CD4-positive, CD25-positive, alpha-beta regulatory T cell (primary cell): ENCODE data around the gene KCNMB3. TPM values are rescaled to one million over a fixed set of nuclear protein-coding genes. Genes with fewer than 3 reads are reported as not detected.
"Not testable (repeated sequence)": the region's sequence is repeated elsewhere in the genome, so short reads cannot be mapped to it uniquely, and the experiment has no call there.

Experiments
- ATAC-seq, 2 donors: fragments of 150-1000 bp; cut with Tn5 transposase; one replicate each; pipeline ENCODE4 v1.10.0; 2021; ENCODE audit warnings: low read depth in 2 of 2, moderate number of reproducible peaks in 2 of 2, moderate library complexity in 1 of 2
- DNase-seq, 3 donors: peaks; one replicate each; pipeline versions ENCODE4 v3.0.0 to v3.0.0-alpha.2; 2012 to 2022; ENCODE audit warnings: mixed read lengths in 1 of 3
- H3K27ac ChIP-seq: one replicate; pipeline ENCODE4 v1.7.0; 2013; ENCODE audit warnings: mild to moderate bottlenecking, low read length; ENCODE audit not compliant: insufficient read depth, poor library complexity, severe bottlenecking
- H3K27me3 ChIP-seq: one replicate; pipeline ENCODE4 v1.7.0; 2013; ENCODE audit warnings: low read length; ENCODE audit not compliant: control insufficient read depth, insufficient read depth
- H3K36me3 ChIP-seq: one replicate; pipeline ENCODE4 v1.7.0; 2013; ENCODE audit warnings: mild to moderate bottlenecking, low read length, moderate library complexity; ENCODE audit not compliant: control insufficient read depth, insufficient read depth
- H3K4me1 ChIP-seq: 2 replicates; pipeline ENCODE4 v1.7.0; 2013; ENCODE audit warnings: mild to moderate bottlenecking, low read length; ENCODE audit not compliant: insufficient read depth, control insufficient read depth, poor library complexity, severe bottlenecking
- H3K4me3 ChIP-seq: one replicate; pipeline ENCODE4 v1.7.0; 2013; ENCODE audit warnings: low read depth, mild to moderate bottlenecking, low read length, moderate library complexity
- H3K9me3 ChIP-seq, 2 experiments: 1 replicate in 1 of 2; 2 replicates in 1 of 2; pipeline ENCODE4 v1.7.0; 2013; ENCODE audit warnings: low read length in 2 of 2, mild to moderate bottlenecking in 1 of 2, moderate library complexity in 1 of 2; ENCODE audit not compliant: control insufficient read depth in 2 of 2
- H3K27ac Mint-ChIP-seq, 3 donors: one replicate each; pipeline ENCODE4 v1.8.0; 2020 to 2022; ENCODE audit warnings: mild to moderate bottlenecking in 3 of 3, mixed read lengths in 3 of 3, moderate library complexity in 2 of 3
- H3K27me3 Mint-ChIP-seq: one replicate; pipeline ENCODE4 v1.8.0; 2022; ENCODE audit warnings: mild to moderate bottlenecking, mixed read lengths
- H3K36me3 Mint-ChIP-seq: one replicate; pipeline ENCODE4 v1.8.0; 2020; ENCODE audit warnings: mixed read lengths
- H3K4me1 Mint-ChIP-seq, 4 donors: one replicate each; pipeline ENCODE4 v1.8.0; 2020 to 2022; ENCODE audit warnings: mixed read lengths in 4 of 4, mild to moderate bottlenecking in 1 of 4
- H3K4me3 Mint-ChIP-seq, 4 donors: one replicate each; pipeline ENCODE4 v1.8.0; 2020 to 2022; ENCODE audit warnings: mild to moderate bottlenecking in 4 of 4, mixed read lengths in 4 of 4, moderate library complexity in 3 of 4
- H3K9me3 Mint-ChIP-seq, 7 donors: one replicate each; pipeline ENCODE4 v1.8.0; 2020 to 2022; ENCODE audit warnings: mixed read lengths in 7 of 7, mild to moderate bottlenecking in 3 of 7, moderate library complexity in 2 of 7
- polyA plus RNA-seq, 4 donors: library from polyadenylated mRNA; unstranded; fragments of 300-500 nt; fragmentation: Illumina TruSeq; gene quantifications; one replicate each; pipeline ENCODE4 v1.2.3, GENCODE V29; 2021
- total RNA-seq: library from RNA; stranded (reverse); gene quantifications from one replicate; pipeline ENCODE4 v1.2.3, GENCODE V29; 2022

Gene KCNMB3
- total and polyA plus RNA-seq, 5 donors from 2014 or later, result 0.22 to 1.0 (median 0.88) TPM

- peaks cover 9 to 29% (median 16%) of the 10 kb centered on the region in 4 donors for H3K4me1 Mint-ChIP-seq
- H3K27ac ChIP-seq, result no peak overlapping the region
- H3K27me3 ChIP-seq, result peaks cover 1% of the 10 kb centered on the region
- no peak overlapping the region for H3K4me3 ChIP-seq
- H3K4me3 Mint-ChIP-seq, result no peak overlapping the region
- no peaks in the 10 kb centered on the region for H3K36me3 ChIP-seq
- ATAC-seq (no peak), DNase-seq (no peak)
- H3K27me3 Mint-ChIP-seq, result peaks cover 26% of the 10 kb centered on the region
- no peak overlapping the region for H3K27ac Mint-ChIP-seq
- H3K9me3 Mint-ChIP-seq, result peaks cover 0 to 8% (median 5%) of the 10 kb centered on the region in 7 donors
- no peaks in the 10 kb centered on the region for H3K36me3 Mint-ChIP-seq
- H3K4me1 ChIP-seq, result peaks cover 12% of the 10 kb centered on the region
- no peaks in the 10 kb centered on the region for H3K9me3 ChIP-seq
Observed at GRCh38 chr3:179263134-179263533, 12.2 kb upstream of the KCNMB3 start.

- no peaks in the 10 kb centered on the region for H3K36me3 Mint-ChIP-seq
- H3K9me3 ChIP-seq, result no peaks in the 10 kb centered on the region
- H3K27ac ChIP-seq, result no peak overlapping the region
- peaks cover 12% of the 10 kb centered on the region for H3K4me1 ChIP-seq
- no peaks in the 10 kb centered on the region for H3K36me3 ChIP-seq
- peak overlapping the region; percentile 88 for H3K4me3 ChIP-seq
- peaks cover 11% of the 10 kb centered on the region for H3K27me3 Mint-ChIP-seq
- H3K27ac Mint-ChIP-seq, result peak overlapping the region in 2 of 3 donors; percentile 60 to 66
- peaks cover 1% of the 10 kb centered on the region for H3K27me3 ChIP-seq
- H3K4me3 Mint-ChIP-seq, result peak overlapping the region; percentile 76 to 91 (median 84)
- H3K9me3 Mint-ChIP-seq, result peaks cover 0 to 8% (median 5%) of the 10 kb centered on the region in 7 donors
- DNase-seq (peak; percentile 61 to 79 (median 61)), ATAC-seq (peak; percentile 88)
- H3K4me1 Mint-ChIP-seq, result peaks cover 10 to 29% (median 16%) of the 10 kb centered on the region in 4 donors
Observed at GRCh38 chr3:179260949-179261765, 10.2 kb upstream of the KCNMB3 start.

- H3K4me3 Mint-ChIP-seq, result peak overlapping the region in 3 of 4 donors; percentile 62 to 85 (median 77)
- peak overlapping the region; percentile 57 for H3K4me3 ChIP-seq
- not testable (repeated sequence) for H3K9me3 ChIP-seq, ATAC-seq, DNase-seq, H3K36me3 Mint-ChIP-seq, H3K36me3 ChIP-seq, H3K27ac ChIP-seq, H3K27me3 ChIP-seq, H3K27me3 Mint-ChIP-seq, H3K9me3 Mint-ChIP-seq
- H3K4me1 ChIP-seq, result peaks cover 12% of the 10 kb centered on the region
- peak overlapping the region; percentile 60 to 78 (median 66) for H3K27ac Mint-ChIP-seq
- peaks cover 12 to 29% (median 19%) of the 10 kb centered on the region in 4 donors for H3K4me1 Mint-ChIP-seq
Observed at GRCh38 chr3:179259959-179260756, 9.2 kb upstream of the KCNMB3 start.

GRCh38 chr3:179258820-179259219 is 7.9 kb upstream of the KCNMB3 start:
- no peaks in the 10 kb centered on the region for H3K27me3 ChIP-seq
- no peaks in the 10 kb centered on the region for H3K9me3 ChIP-seq
- no peak overlapping the region for H3K4me3 Mint-ChIP-seq
- H3K36me3 Mint-ChIP-seq, result no peaks in the 10 kb centered on the region
- ATAC-seq (no peak), DNase-seq (peak in 1 of 3 donors; percentile 5)
- peaks cover 0 to 8% (median 5%) of the 10 kb centered on the region in 7 donors for H3K9me3 Mint-ChIP-seq
- no peaks in the 10 kb centered on the region for H3K36me3 ChIP-seq
- no peak overlapping the region for H3K27ac Mint-ChIP-seq
- H3K27me3 Mint-ChIP-seq, result peaks cover 5% of the 10 kb centered on the region
- peaks cover 12 to 29% (median 19%) of the 10 kb centered on the region in 4 donors for H3K4me1 Mint-ChIP-seq
- H3K4me3 ChIP-seq, result no peak overlapping the region
- peaks cover 12% of the 10 kb centered on the region for H3K4me1 ChIP-seq
- no peak overlapping the region for H3K27ac ChIP-seq

- not testable (repeated sequence) for H3K27me3 Mint-ChIP-seq, H3K36me3 Mint-ChIP-seq, H3K27ac Mint-ChIP-seq, H3K27ac ChIP-seq, ATAC-seq, H3K9me3 Mint-ChIP-seq, H3K9me3 ChIP-seq, H3K4me3 Mint-ChIP-seq, H3K36me3 ChIP-seq, H3K4me3 ChIP-seq, H3K27me3 ChIP-seq, DNase-seq
- H3K4me1 ChIP-seq, result peaks cover 12% of the 10 kb centered on the region
- H3K4me1 Mint-ChIP-seq, result peaks cover 12 to 29% (median 19%) of the 10 kb centered on the region in 4 donors
Observed at GRCh38 chr3:179257742-179258141, 6.8 kb upstream of the KCNMB3 start.

- DNase-seq (no peak), ATAC-seq (no peak)
- Mint-ChIP-seq H3K36me3 (no peaks in the 10 kb centered on the region), H3K27ac (no peak overlapping the region), H3K9me3 (peaks cover 0 to 8% (median 5%) of the 10 kb centered on the region in 7 donors), H3K27me3 (peaks cover 5% of the 10 kb centered on the region), H3K4me1 (peaks cover 12 to 27% (median 19%) of the 10 kb centered on the region in 4 donors), H3K4me3 (no peak overlapping the region)
- no peaks in the 10 kb centered on the region for H3K36me3 ChIP-seq
- peaks cover 8% of the 10 kb centered on the region for H3K4me1 ChIP-seq
- no peak overlapping the region for H3K4me3 ChIP-seq
- no peak overlapping the region for H3K27ac ChIP-seq
- H3K27me3 ChIP-seq, result no peaks in the 10 kb centered on the region
- no peaks in the 10 kb centered on the region for H3K9me3 ChIP-seq
Observed at GRCh38 chr3:179256813-179257212, 5.9 kb upstream of the KCNMB3 start.

- ATAC-seq (no peak), DNase-seq (no peak)
- Mint-ChIP-seq H3K27ac (no peak overlapping the region), H3K4me3 (no peak overlapping the region), H3K27me3 (peaks cover 5% of the 10 kb centered on the region), H3K36me3 (peaks cover 7% of the 10 kb centered on the region), H3K9me3 (no peaks in the 10 kb centered on the region), H3K4me1 (no peaks in the 10 kb centered on the region)
- H3K4me1 ChIP-seq, result no peaks in the 10 kb centered on the region
- no peaks in the 10 kb centered on the region for H3K36me3 ChIP-seq
- no peaks in the 10 kb centered on the region for H3K9me3 ChIP-seq
- no peaks in the 10 kb centered on the region for H3K27me3 ChIP-seq
- H3K27ac ChIP-seq, result no peak overlapping the region
- H3K4me3 ChIP-seq, result no peak overlapping the region
Observed at GRCh38 chr3:179247289-179248015, 3.5 kb downstream of the KCNMB3 start.
